Upper lobe of left lung (tissue), 6 donors: ENCODE results near the gene MROH9. TPM values are rescaled to one million over a fixed set of nuclear protein-coding genes. Genes with fewer than 3 reads are reported as not detected.

Experiments used
- ATAC-seq, 2 donors: fragments of 200-7000 bp; cut with Tn5 transposase; one replicate each; pipeline ENCODE4 v1.9.1; 2022; ENCODE audit warnings: mild to moderate bottlenecking in 2 of 2, moderate library complexity in 2 of 2; ENCODE audit not compliant: low FRiP score in 2 of 2
- DNase-seq, 2 donors: peaks; one replicate each; pipeline ENCODE4 v3.0.0-alpha.2; 2019 to 2020
- H3K27ac ChIP-seq, 4 donors: fragments of 200-600 bp; sonication (generic); one replicate each; pipeline ENCODE4 v1.5.1; 2016 to 2019
- H3K27me3 ChIP-seq, 4 donors: fragments of 200-600 bp; sonication (generic); one replicate each; pipeline ENCODE4 v1.5.1; 2017 to 2019
- H3K36me3 ChIP-seq, 4 donors: fragments of 200-600 bp; sonication (generic); one replicate each; pipeline ENCODE4 v1.5.1; 2016 to 2019
- H3K4me1 ChIP-seq, 4 donors: fragments of 200-600 bp; sonication (generic); one replicate each; pipeline ENCODE4 v1.5.1; 2018 to 2019
- H3K4me3 ChIP-seq, 4 donors: fragments of 200-600 bp; sonication (generic); one replicate each; pipeline ENCODE4 v1.5.1; 2017 to 2019; ENCODE audit warnings: mild to moderate bottlenecking in 2 of 4, moderate library complexity in 1 of 4
- H3K9me3 ChIP-seq, 4 donors: fragments of 200-600 bp; sonication (generic); one replicate each; pipeline ENCODE4 v1.5.1; 2018 to 2019
- EP300 ChIP-seq, 4 donors: sonication (generic); formaldehyde crosslinking; IDR thresholded peaks; one replicate each; pipeline ENCODE4 v1.5.1; 2017; ENCODE audit warnings: antibody characterized with exemption in 4 of 4, control low read depth in 2 of 4
- POLR2A ChIP-seq, 4 donors: fragments of 450-650 bp; IDR thresholded peaks; one replicate each; pipeline ENCODE4 v1.5.1; 2016 to 2017; ENCODE audit warnings: antibody characterized with exemption in 4 of 4, mild to moderate bottlenecking in 2 of 4
- POLR2AphosphoS5 ChIP-seq, 2 donors: sonication (generic); formaldehyde crosslinking; IDR thresholded peaks; one replicate each; pipeline ENCODE4 v1.5.1; 2017; ENCODE audit warnings: antibody characterized with exemption in 2 of 2
- WGBS, 2 donors: methylation state at CpG; one replicate each; pipeline ENCODE4 v1.1.5; 2017 to 2018; 5-methylcytosine and 5-hydroxymethylcytosine counted together
- total RNA-seq, 6 donors: library from RNA; depleted of rRNA in 4 of 6; stranded (reverse); fragments of >200 nt in 4 of 6; gene quantifications; one replicate each; pipeline versions ENCODE4 v1.1.0 to v1.2.1, GENCODE V29; 2016 to 2021
- TF ChIP-seq, protein P1 (sequence below), 6 experiments: fragments of 450-650 bp in 4 of 6; fragments of 200-600 bp in 2 of 6; sonication (generic) in 2 of 6; IDR thresholded peaks; one replicate each; pipeline ENCODE4 v1.5.1; 2016 to 2019; ENCODE audit warnings: antibody characterized with exemption in 6 of 6
- donor health status: DM: no; HTN: no; CAD: no; lungs with moderate emphysema.
- donor health status: DM: no; HTN: yes; CAD: no; lungs with severe emphysema.

MROH9 gene
- total RNA-seq, 6 donors from 2014 or later = 0.34 to 4.1 (median 1.6) TPM; not detected in 1

DNA sequence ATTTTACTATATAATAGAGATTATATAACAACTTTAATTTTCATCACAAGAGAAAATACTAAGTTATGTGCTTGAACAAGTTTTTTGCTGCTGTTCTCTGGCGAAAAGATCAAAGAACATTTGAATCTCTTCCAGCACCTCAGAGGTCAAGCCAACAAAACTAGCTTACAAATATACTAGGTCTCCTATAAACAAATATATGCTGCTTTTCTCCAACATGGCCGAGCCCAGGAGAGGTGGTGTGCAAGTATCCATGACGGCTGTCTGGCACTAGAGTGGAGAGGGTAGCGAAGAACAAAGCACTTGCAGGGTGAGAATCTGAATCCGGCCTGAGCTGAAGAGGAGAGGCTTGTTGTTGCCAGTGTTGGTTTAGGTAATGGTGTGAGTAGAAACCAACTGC is 147.9 kb downstream of the MROH9 start:
- Histone ChIP-seq H3K9me3 (no peaks in the 10 kb centered on the region), H3K4me3 (no peak overlapping the region), H3K36me3 (no peaks in the 10 kb centered on the region), H3K4me1 (peaks cover 0 to 9% (median 2%) of the 10 kb centered on the region in 4 donors), H3K27me3 (no peaks in the 10 kb centered on the region), H3K27ac (peak overlapping the region in 1 of 4 donors; percentile 53)
- ATAC-seq (no peak), DNase-seq (no peak)
- no peak for TF ChIP-seq POLR2AphosphoS5 (IDR thresholded peaks at IDR 0.05)
- no peak for TF ChIP-seq EP300 (IDR thresholded peaks at IDR 0.05)
- no peak for TF ChIP-seq POLR2A (IDR thresholded peaks at IDR 0.05)
- TF ChIP-seq, protein P1, sequence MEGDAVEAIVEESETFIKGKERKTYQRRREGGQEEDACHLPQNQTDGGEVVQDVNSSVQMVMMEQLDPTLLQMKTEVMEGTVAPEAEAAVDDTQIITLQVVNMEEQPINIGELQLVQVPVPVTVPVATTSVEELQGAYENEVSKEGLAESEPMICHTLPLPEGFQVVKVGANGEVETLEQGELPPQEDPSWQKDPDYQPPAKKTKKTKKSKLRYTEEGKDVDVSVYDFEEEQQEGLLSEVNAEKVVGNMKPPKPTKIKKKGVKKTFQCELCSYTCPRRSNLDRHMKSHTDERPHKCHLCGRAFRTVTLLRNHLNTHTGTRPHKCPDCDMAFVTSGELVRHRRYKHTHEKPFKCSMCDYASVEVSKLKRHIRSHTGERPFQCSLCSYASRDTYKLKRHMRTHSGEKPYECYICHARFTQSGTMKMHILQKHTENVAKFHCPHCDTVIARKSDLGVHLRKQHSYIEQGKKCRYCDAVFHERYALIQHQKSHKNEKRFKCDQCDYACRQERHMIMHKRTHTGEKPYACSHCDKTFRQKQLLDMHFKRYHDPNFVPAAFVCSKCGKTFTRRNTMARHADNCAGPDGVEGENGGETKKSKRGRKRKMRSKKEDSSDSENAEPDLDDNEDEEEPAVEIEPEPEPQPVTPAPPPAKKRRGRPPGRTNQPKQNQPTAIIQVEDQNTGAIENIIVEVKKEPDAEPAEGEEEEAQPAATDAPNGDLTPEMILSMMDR (IDR thresholded peaks at IDR 0.05) = no peak
- 68 to 72% methylated on average over 5 of the region's 5 CpGs for WGBS, 2 donors

DNA sequence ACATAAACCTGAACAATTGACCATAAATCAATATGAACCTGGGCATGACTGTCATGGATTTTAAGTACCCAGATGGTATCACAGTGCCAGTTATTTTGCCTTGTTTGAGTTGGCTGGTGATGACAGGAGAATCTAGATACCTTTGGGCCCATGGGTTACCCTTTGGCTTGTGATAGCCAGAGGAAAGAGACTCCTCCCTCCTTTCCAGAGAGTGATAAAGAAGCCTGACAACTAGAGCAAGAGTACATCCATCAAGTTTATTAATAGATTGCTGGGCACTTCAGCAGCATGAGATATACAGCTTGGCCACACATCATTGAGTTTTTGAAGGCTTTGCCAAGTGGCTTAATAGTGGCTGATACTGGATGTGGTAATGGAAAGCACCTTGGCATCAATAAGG is 148.8 kb downstream of the MROH9 start:
- no peak overlapping the region for H3K4me3 ChIP-seq
- no peak overlapping the region for H3K27ac ChIP-seq
- no peak for ATAC-seq
- TF ChIP-seq, protein P1 (IDR thresholded peaks at IDR 0.05) = no peak
- TF ChIP-seq POLR2AphosphoS5 (IDR thresholded peaks at IDR 0.05) (no peak), EP300 (IDR thresholded peaks at IDR 0.05) (no peak), POLR2A (IDR thresholded peaks at IDR 0.05) (no peak)
- H3K27me3 ChIP-seq = no peaks in the 10 kb centered on the region
- no peaks in the 10 kb centered on the region for H3K36me3 ChIP-seq
- no peaks in the 10 kb centered on the region for H3K9me3 ChIP-seq
- H3K4me1 ChIP-seq = peaks cover 0 to 9% (median 2%) of the 10 kb centered on the region in 4 donors
- DNase-seq = no peak

DNA sequence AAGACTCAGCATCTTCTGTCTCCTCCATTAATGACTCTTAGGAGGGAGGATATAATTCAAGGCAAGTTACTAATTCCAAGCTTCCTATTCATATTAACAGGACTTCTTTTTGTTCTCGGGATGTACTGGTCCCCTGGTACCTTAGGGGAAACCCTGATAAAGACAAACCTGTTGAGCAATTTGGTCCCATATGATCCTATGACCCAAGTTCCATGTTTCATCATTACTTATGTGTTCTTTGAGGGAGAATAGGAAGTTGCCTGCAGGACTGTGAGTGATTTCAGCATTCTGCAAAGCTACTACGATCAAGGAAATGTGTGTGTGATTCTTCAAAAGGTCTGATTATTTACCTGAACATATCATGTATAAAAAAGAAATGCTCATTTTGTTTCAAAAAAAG is 149.5 kb downstream of the MROH9 start:
- Histone ChIP-seq H3K27me3 (no peaks in the 10 kb centered on the region), H3K4me3 (no peak overlapping the region), H3K4me1 (peaks cover 0 to 9% (median 2%) of the 10 kb centered on the region in 4 donors), H3K27ac (no peak overlapping the region), H3K9me3 (no peaks in the 10 kb centered on the region), H3K36me3 (no peaks in the 10 kb centered on the region)
- ATAC-seq = no peak
- DNase-seq = no peak
- TF ChIP-seq, protein P1 (IDR thresholded peaks at IDR 0.05) = no peak
- TF ChIP-seq POLR2A (IDR thresholded peaks at IDR 0.05) = no peak
- TF ChIP-seq POLR2AphosphoS5 (IDR thresholded peaks at IDR 0.05) = no peak
- no peak for TF ChIP-seq EP300 (IDR thresholded peaks at IDR 0.05)
- WGBS, 2 donors = 90 to 91% methylated on average over 2 of the region's 2 CpGs

DNA sequence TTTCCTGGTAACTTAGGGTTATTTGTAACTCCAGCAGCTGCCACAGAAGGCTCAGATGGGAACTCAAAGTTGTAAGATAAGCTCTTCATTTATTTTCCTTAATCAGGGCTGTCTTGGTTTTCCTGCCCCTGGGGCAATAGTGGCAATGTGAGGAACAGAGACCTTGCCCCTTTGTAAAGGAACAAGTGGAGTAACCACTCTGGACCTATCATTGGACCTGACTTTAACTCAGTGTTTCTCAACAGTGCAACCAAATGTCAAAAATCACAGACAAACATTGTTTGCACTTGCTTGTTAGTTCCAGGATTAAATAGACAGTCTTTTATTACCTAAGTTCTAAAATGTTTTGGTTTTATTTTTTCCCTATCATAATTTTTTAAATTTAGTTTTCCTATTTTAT is 152.6 kb downstream of the MROH9 start:
- Histone ChIP-seq H3K4me1 (no peaks in the 10 kb centered on the region), H3K4me3 (no peak overlapping the region), H3K9me3 (no peaks in the 10 kb centered on the region), H3K36me3 (no peaks in the 10 kb centered on the region), H3K27me3 (no peaks in the 10 kb centered on the region), H3K27ac (no peak overlapping the region)
- TF ChIP-seq POLR2AphosphoS5 (IDR thresholded peaks at IDR 0.05) = no peak
- TF ChIP-seq, protein P1 (IDR thresholded peaks at IDR 0.05) = no peak
- no peak for TF ChIP-seq EP300 (IDR thresholded peaks at IDR 0.05)
- no peak for TF ChIP-seq POLR2A (IDR thresholded peaks at IDR 0.05)
- DNase-seq (no peak), ATAC-seq (no peak)

DNA sequence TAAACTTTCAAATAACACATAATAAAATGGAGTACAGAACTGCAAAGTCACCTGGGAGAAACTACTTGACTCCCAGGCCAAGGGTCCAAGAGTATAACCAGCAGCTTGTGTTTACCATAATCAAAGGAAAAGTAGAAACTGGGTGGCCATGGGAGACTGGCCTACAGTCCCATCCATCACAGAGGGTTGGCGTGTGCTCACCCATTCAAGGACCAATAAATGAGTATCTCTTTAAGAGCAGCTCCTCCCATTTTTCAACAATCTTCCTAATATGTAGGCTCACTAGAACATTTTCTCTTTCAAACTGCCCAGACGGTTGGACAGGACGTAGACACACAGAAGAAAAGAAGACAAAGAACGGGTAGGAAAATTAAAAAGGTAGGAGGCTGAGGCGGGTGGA is 155.3 kb downstream of the MROH9 start, which contains the start of gene FMO3:
FMO3 (plus strand) TSS at position 302 of the 400 bp plus-strand sequence. CDS start 1,754 bp downstream, outside the sequence.
- H3K4me3 ChIP-seq = peak within 1 kb of the TSS in 1 of 4 donors; percentile 12
- DNase-seq = no peak
- TF ChIP-seq, protein P1 (IDR thresholded peaks at IDR 0.05) = no peak
- no peak for TF ChIP-seq POLR2AphosphoS5 (IDR thresholded peaks at IDR 0.05)
- TF ChIP-seq POLR2A (IDR thresholded peaks at IDR 0.05) = no peak
- no peak for TF ChIP-seq EP300 (IDR thresholded peaks at IDR 0.05)
- no peaks in the 10 kb centered on the region for H3K27me3 ChIP-seq
- no peak for ATAC-seq
- H3K4me1 ChIP-seq = no peaks in the 10 kb centered on the region
- H3K9me3 ChIP-seq = no peaks in the 10 kb centered on the region
- 90 to 94% methylated on average over 5 of the region's 5 CpGs for WGBS, 2 donors
- H3K27ac ChIP-seq = no peak within 1 kb of the TSS
- H3K36me3 ChIP-seq = no peaks in the 10 kb centered on the region
